Endothelial cell of umbilical vein (primary cell): ENCODE measurements around the gene DIPK1A. TPM values are rescaled to one million over a fixed set of nuclear protein-coding genes. Genes with fewer than 3 reads are reported as not detected.

Source experiments
- BruUV-seq: library from RNA; stranded (reverse); fragments of 400-500 nt; replicated peaks from 2 replicates; lab custom pipeline; 2021; lab: Mats Ljungman, UMichigan
- CTCF ChIA-PET: fragments of 300-600, 350-600 bp; sonication (Branson Sonifier 250); formaldehyde crosslinking; loops from one replicate; lab custom pipeline; 2021; ENCODE audit warnings: antibody characterized with exemption, inconsistent platforms; lab: Charles Lee
- POLR2A ChIA-PET: fragments of 300-600, 350-600 bp; sonication (Branson Sonifier 250); formaldehyde crosslinking; loops from one replicate; lab custom pipeline; 2021; ENCODE audit warnings: antibody characterized with exemption, inconsistent platforms; lab: Charles Lee
- DNase-seq: peaks from one replicate; pipeline ENCODE4 v3.0.0-alpha.2; 2011; ENCODE audit warnings: low read depth, low spot score
- FAIRE-seq: peaks from 2 replicates; lab custom pipeline; 2011; peaks lifted over from hg19 to GRCh38; lab: Jason Lieb, UNC
- H2AFZ ChIP-seq: 2 replicates; pipeline ENCODE4 v1.6.0; 2012; ENCODE audit warnings: low read depth, low read length, control low read depth, inconsistent platforms
- H3K27ac ChIP-seq: 2 replicates; pipeline ENCODE4 v1.5.1; 2011; ENCODE audit warnings: low read depth, mild to moderate bottlenecking, control low read depth, low read length, moderate library complexity; ENCODE audit not compliant: insufficient read depth
- H3K27me3 ChIP-seq, 2 experiments: 2 replicates each; pipeline versions ENCODE4 v1.6.0 to v1.6.1; 2011; ENCODE audit warnings: low read length in 2 of 2, mixed read lengths in 1 of 2; ENCODE audit not compliant: control insufficient read depth in 2 of 2, insufficient read depth in 2 of 2
- H3K36me3 ChIP-seq, 2 experiments: 2 replicates in 1 of 2; 3 replicates in 1 of 2; pipeline ENCODE4 v1.5.1; 2011; ENCODE audit warnings: low read length in 2 of 2, mild to moderate bottlenecking in 1 of 2, moderate library complexity in 1 of 2; ENCODE audit not compliant: control insufficient read depth in 2 of 2, insufficient read depth in 2 of 2; ENCODE audit errors: extremely low read depth in 1 of 2
- H3K4me1 ChIP-seq: 3 replicates; pipeline ENCODE4 v1.5.1; 2011; ENCODE audit warnings: mild to moderate bottlenecking, low read length; ENCODE audit not compliant: control insufficient read depth, insufficient read depth; ENCODE audit errors: extremely low read depth
- H3K4me2 ChIP-seq: 2 replicates; pipeline ENCODE4 v1.6.1; 2011; ENCODE audit warnings: low read length, control low read depth, mixed read lengths; ENCODE audit not compliant: insufficient read depth
- H3K4me3 ChIP-seq, 3 experiments: fragments of 200-600 bp in 1 of 3; sonication (generic), shearing (Covaris generic) in 1 of 3; replicated peaks in 1 of 3; 2 replicates each; pipeline ENCODE4 v1.5.1; 2011 to 2016; ENCODE audit warnings: control low read depth in 3 of 3, low read length in 3 of 3, mild to moderate bottlenecking in 2 of 3, inconsistent platforms in 1 of 3, low read depth in 1 of 3, moderate library complexity in 1 of 3; ENCODE audit not compliant: insufficient read depth in 1 of 3
- H3K79me2 ChIP-seq: 2 replicates; pipeline ENCODE4 v1.6.0; 2012; ENCODE audit warnings: low read length, inconsistent platforms; ENCODE audit not compliant: control insufficient read depth, insufficient read depth
- H3K9ac ChIP-seq: replicated peaks from 2 replicates; pipeline ENCODE3; 2011; ENCODE audit warnings: low read length, control low read depth; ENCODE audit not compliant: insufficient read depth; ENCODE audit errors: extremely low read depth
- H3K9me1 ChIP-seq: replicated peaks from 3 replicates; pipeline ENCODE4 v1.6.0; 2011; ENCODE audit warnings: mild to moderate bottlenecking, low read length; ENCODE audit not compliant: control insufficient read depth, insufficient read depth; ENCODE audit errors: extremely low read depth
- H3K9me3 ChIP-seq: replicated peaks from 2 replicates; pipeline ENCODE4 v1.5.1; 2012; ENCODE audit warnings: low read length, inconsistent platforms; ENCODE audit not compliant: control insufficient read depth, insufficient read depth
- H4K20me1 ChIP-seq: replicated peaks from 2 replicates; pipeline ENCODE3; 2011; ENCODE audit warnings: mild to moderate bottlenecking, low read length; ENCODE audit not compliant: control insufficient read depth, insufficient read depth; ENCODE audit errors: extremely low read depth
- EZH2 ChIP-seq: IDR thresholded peaks from 2 replicates; pipeline ENCODE4 v1.6.1; 2012; ENCODE audit warnings: borderline replicate concordance, low read depth, mild to moderate bottlenecking, moderate library complexity, low read length, inconsistent platforms; ENCODE audit not compliant: severe bottlenecking
- FOS ChIP-seq: IDR thresholded peaks from 2 replicates; pipeline ENCODE4 v1.6.1; 2011; ENCODE audit warnings: mild to moderate bottlenecking, low read length, moderate library complexity, borderline replicate concordance; ENCODE audit not compliant: insufficient read depth
- GATA2 ChIP-seq: IDR thresholded peaks from 2 replicates; pipeline ENCODE4 v1.7.0; 2011; ENCODE audit warnings: low read depth, mild to moderate bottlenecking, moderate library complexity, mixed read lengths, low read length; ENCODE audit not compliant: insufficient read length, insufficient read depth
- JUN ChIP-seq: IDR thresholded peaks from 2 replicates; pipeline ENCODE4 v1.6.1; 2011; ENCODE audit warnings: borderline replicate concordance, low read depth; ENCODE audit not compliant: insufficient read length, insufficient read depth
- MYC ChIP-seq: IDR thresholded peaks from one replicate; pipeline ENCODE4 v1.6.1; 2011; ENCODE audit warnings: mild to moderate bottlenecking, low read depth, low read length
- POLR2A ChIP-seq: IDR thresholded peaks from 2 replicates; pipeline ENCODE4 v1.6.1; 2012; ENCODE audit warnings: low read depth, mild to moderate bottlenecking, control low read depth, low read length
- POLR2AphosphoS5 ChIP-seq: IDR thresholded peaks from 2 replicates; pipeline ENCODE4 v1.6.1; 2012; ENCODE audit warnings: low read depth, mild to moderate bottlenecking, control low read depth, low read length, moderate library complexity; ENCODE audit not compliant: insufficient read depth
- dilution Hi-C: fragments of 300-500 bp; cut with MboI; formaldehyde crosslinking; loops from one replicate; pipeline ENCODE4 v1.15.0; 2019; ENCODE audit warnings: low sequenced_read_pairs; ENCODE audit not compliant: extremely low pct_ligation_motif_present
- intact Hi-C: fragments of 100-400 bp; cut with micrococcal nuclease; formaldehyde crosslinking; loops from one replicate; pipeline ENCODE4 v1.10.0; 2022
- polyA plus RNA-seq, 4 experiments: library from polyadenylated mRNA; depleted of rRNA in 3 of 4; stranded (reverse) in 3 of 4; unstranded in 1 of 4; fragments of >200 nt; gene quantifications; 2 replicates each; pipeline versions ENCODE4 v1.2.1 to v1.2.3, GENCODE V29; 2011 to 2012; ENCODE audit warnings: missing spikeins in 1 of 4
- total RNA-seq: library from RNA; stranded (reverse); gene quantifications from 2 replicates; pipeline ENCODE4 v1.2.3, GENCODE V29; 2021
- TF ChIP-seq, protein P1 (sequence below), 2 donors: IDR thresholded peaks; 1 replicate in 1 of 2; 2 replicates in 1 of 2; pipeline ENCODE4 v1.5.1; 2011; ENCODE audit warnings: low read length in 2 of 2, mild to moderate bottlenecking in 2 of 2, moderate library complexity in 2 of 2, control low read depth in 1 of 2, inconsistent platforms in 1 of 2, low read depth in 1 of 2; ENCODE audit not compliant: insufficient read depth in 1 of 2; ENCODE audit errors: extremely low read depth in 1 of 2
- TF ChIP-seq, protein P2 (sequence below): IDR thresholded peaks from 2 replicates; pipeline ENCODE4 v1.6.1; 2011; ENCODE audit not compliant: insufficient read depth, insufficient read length

Gene DIPK1A
- total and polyA plus RNA-seq, 2 donors (not counting 3 experiments of a cell fraction or from before 2014, with no cell fraction given) = 0.25 to 0.93 TPM

DNA sequence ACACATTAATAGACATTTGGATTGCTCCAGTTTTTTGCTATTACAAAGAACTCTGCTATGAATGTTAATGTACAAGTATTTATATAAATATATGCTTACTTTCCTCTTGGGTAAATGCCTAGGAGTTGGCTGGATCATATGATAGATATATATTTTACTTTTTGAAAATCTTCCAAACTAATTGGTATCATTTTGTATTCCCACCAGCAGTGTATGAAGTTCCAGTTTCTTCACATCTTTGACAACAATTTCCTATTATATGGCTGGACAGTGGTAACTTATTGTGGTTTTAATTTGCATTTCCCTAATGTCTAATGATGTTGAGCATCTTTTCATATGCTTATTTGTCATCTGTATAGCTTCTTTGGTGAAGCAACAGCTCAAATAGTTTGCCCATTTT lies 23.8 kb upstream of the DIPK1A start:
- dilution Hi-C loops = no loop called here
- no peak overlapping the region for H3K4me2 ChIP-seq
- no peaks in the 10 kb centered on the region for H3K9me1 ChIP-seq
- no peaks in the 10 kb centered on the region for H4K20me1 ChIP-seq
- no peaks in the 10 kb centered on the region for H3K36me3 ChIP-seq
- intact Hi-C loops = no loop called here
- no peaks in the 10 kb centered on the region for H3K4me1 ChIP-seq
- no peaks in the 10 kb centered on the region for H3K9me3 ChIP-seq
- no peak overlapping the region for H3K4me3 ChIP-seq
- no TSS peak for BruUV-seq
- no peak overlapping the region for H3K27ac ChIP-seq
- CTCF ChIA-PET = no interaction called here
- H2AFZ ChIP-seq = no peak overlapping the region
- no peaks in the 10 kb centered on the region for H3K27me3 ChIP-seq
- H3K79me2 ChIP-seq = no peaks in the 10 kb centered on the region
- TF ChIP-seq GATA2 = no peak
- TF ChIP-seq EZH2 = no peak
- TF ChIP-seq POLR2AphosphoS5 = no peak
- TF ChIP-seq, protein P1, sequence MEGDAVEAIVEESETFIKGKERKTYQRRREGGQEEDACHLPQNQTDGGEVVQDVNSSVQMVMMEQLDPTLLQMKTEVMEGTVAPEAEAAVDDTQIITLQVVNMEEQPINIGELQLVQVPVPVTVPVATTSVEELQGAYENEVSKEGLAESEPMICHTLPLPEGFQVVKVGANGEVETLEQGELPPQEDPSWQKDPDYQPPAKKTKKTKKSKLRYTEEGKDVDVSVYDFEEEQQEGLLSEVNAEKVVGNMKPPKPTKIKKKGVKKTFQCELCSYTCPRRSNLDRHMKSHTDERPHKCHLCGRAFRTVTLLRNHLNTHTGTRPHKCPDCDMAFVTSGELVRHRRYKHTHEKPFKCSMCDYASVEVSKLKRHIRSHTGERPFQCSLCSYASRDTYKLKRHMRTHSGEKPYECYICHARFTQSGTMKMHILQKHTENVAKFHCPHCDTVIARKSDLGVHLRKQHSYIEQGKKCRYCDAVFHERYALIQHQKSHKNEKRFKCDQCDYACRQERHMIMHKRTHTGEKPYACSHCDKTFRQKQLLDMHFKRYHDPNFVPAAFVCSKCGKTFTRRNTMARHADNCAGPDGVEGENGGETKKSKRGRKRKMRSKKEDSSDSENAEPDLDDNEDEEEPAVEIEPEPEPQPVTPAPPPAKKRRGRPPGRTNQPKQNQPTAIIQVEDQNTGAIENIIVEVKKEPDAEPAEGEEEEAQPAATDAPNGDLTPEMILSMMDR (IDR thresholded peaks at IDR 0.05; ENCODE audit: extremely low read depth in 1 of 2, insufficient read depth in 1 of 2, low read depth in 1 of 2, low read length in 2 of 2) = no peak
- TF ChIP-seq MYC = no peak
- no peak for TF ChIP-seq POLR2A
- no peak for TF ChIP-seq JUN
- TF ChIP-seq, protein P2, sequence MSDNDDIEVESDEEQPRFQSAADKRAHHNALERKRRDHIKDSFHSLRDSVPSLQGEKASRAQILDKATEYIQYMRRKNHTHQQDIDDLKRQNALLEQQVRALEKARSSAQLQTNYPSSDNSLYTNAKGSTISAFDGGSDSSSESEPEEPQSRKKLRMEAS = no peak
- TF ChIP-seq FOS = no peak
- POLR2A ChIA-PET = no interaction called here
- H3K9ac ChIP-seq = no peak overlapping the region
- FAIRE-seq = no peak
- no peak for DNase-seq
